ENCODE data around the gene WDPCP.

GRCh38 chr2:63444565-63445288 is 143.6 kb downstream of the WDPCP start:
- no peak for TF ChIP-seq CTCF (conservative IDR thresholded peaks at IDR 0.05 in 1 of 2, IDR thresholded peaks at IDR 0.05 in 1 of 2; ENCODE audit: extremely low read depth in 1 of 2, insufficient read depth in 1 of 2, low read depth in 1 of 2, low read length in 2 of 2)
- TF ChIP-seq EZH2 (IDR thresholded peaks at IDR 0.05; ENCODE audit: borderline replicate concordance, low read length), result no peak

Data from mammary epithelial cell (primary cell).